ENCODE results near the gene ERN1.

DNA sequence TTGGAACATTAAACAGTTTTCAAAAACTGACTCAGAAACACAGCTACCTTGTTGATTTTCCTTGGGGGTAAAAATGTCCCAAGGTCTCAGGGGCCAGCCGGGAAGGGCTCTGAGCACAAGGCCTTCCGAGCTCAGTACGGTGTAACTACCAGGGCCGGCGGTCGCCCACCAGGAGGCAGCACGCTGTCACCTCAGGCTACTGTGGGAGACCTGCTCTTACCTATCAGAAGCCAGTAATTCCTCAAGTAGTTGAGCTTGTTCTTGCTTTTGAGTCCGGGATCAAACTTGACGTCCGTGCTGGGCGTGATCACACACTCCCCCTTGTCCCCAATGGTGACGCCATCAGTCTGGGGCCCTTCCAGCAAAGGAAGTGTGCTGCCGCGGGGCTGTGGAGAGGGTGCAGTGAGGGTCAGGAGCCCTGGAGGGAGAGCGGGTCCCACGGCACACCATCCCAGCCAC lies 66.1 kb downstream of the ERN1 start:
- TF ChIP-seq POLR2A (IDR thresholded peaks at IDR 0.05) (no peak), CTCF (IDR thresholded peaks at IDR 0.05) (peak in 4 of 6 experiments; percentile 35 to 70 (median 63))

Data from Peyer's patch (tissue), 4 donors.